HAP-1 (cell line): Measurements from ENCODE around the gene CHRNA3.

Experiments used
- DNase-seq, 2 experiments: peaks; one replicate each; pipeline ENCODE4 v3.0.0-alpha.2; 2016 to 2020; ENCODE audit warnings: low spot score in 2 of 2
- H3K27me3 ChIP-seq: fragments of 250-450 bp; sonication (Bioruptor Pico); 2 replicates; pipeline ENCODE4 v1.5.1; 2020; ENCODE audit warnings: low read depth, mild to moderate bottlenecking, moderate library complexity
- H3K36me3 ChIP-seq: fragments of 250-450 bp; sonication (Bioruptor Pico); replicated peaks from 2 replicates; pipeline ENCODE4 v1.5.1; 2020; ENCODE audit warnings: mild to moderate bottlenecking
- H3K4me1 ChIP-seq: fragments of 250-450 bp; sonication (Bioruptor Pico); 2 replicates; pipeline ENCODE4 v1.5.1; 2020; ENCODE audit warnings: mild to moderate bottlenecking
- H3K4me3 ChIP-seq: fragments of 250-450 bp; sonication (Bioruptor Pico); 2 replicates; pipeline ENCODE4 v1.5.1; 2020; ENCODE audit warnings: mild to moderate bottlenecking, moderate library complexity
- H3K9me3 ChIP-seq: fragments of 250-450 bp; sonication (Bioruptor Pico); 2 replicates; pipeline ENCODE4 v1.5.1; 2020; ENCODE audit warnings: mild to moderate bottlenecking, moderate library complexity
- in situ Hi-C: fragments of 300-500 bp; cut with MboI; formaldehyde crosslinking; loops from 3 replicates; pipeline ENCODE4 v1.14.3; 2020; ENCODE audit warnings: low sequenced_read_pairs, inconsistent platforms, mixed read lengths

CHRNA3 gene

GRCh38 chr15:78620527-78621421 lies at the start of gene CHRNA3:
CHRNA3 (minus strand) TSS chr15:78620996; CDS start chr15:78620794, 202 bp downstream.
- Histone ChIP-seq H3K4me3 (peak within 1 kb of the TSS; percentile 33), H3K27me3 (peaks cover 41% of the 10 kb centered on the region), H3K4me1 (peaks cover 4% of the 10 kb centered on the region; the same call in 1 of the 2 replicates), H3K36me3 (no peaks in the 10 kb centered on the region), H3K9me3 (no peaks in the 10 kb centered on the region)
- peak; percentile 24 to 62 for DNase-seq
- in situ Hi-C loops = no loop called here

DNA sequence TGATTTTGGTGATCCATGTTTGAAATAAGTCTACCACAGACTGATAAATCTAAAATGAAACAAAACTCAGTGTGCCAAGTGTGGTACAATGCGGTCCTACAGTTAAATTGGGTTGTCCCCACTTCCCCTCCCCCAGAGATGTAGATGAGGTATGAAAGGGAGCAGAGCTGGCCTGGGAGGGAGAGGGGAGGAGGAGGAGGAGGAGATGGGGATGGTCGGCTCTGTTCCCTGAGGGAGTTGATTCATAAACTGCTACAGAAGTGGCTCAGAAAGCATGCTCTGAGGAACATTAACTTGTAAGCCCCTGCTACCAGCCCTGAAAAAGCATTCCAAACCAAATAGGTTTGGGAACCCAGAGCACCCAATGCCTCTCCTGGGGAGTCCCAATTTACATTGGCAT lies 48.2 kb upstream of the CHRNA3 start:
- in situ Hi-C loops = no loop called here
- H3K4me1 ChIP-seq = no peaks in the 10 kb centered on the region
- H3K36me3 ChIP-seq = no peaks in the 10 kb centered on the region
- H3K4me3 ChIP-seq = no peak overlapping the region
- H3K27me3 ChIP-seq = no peaks in the 10 kb centered on the region
- DNase-seq = no peak
- no peaks in the 10 kb centered on the region for H3K9me3 ChIP-seq

DNA sequence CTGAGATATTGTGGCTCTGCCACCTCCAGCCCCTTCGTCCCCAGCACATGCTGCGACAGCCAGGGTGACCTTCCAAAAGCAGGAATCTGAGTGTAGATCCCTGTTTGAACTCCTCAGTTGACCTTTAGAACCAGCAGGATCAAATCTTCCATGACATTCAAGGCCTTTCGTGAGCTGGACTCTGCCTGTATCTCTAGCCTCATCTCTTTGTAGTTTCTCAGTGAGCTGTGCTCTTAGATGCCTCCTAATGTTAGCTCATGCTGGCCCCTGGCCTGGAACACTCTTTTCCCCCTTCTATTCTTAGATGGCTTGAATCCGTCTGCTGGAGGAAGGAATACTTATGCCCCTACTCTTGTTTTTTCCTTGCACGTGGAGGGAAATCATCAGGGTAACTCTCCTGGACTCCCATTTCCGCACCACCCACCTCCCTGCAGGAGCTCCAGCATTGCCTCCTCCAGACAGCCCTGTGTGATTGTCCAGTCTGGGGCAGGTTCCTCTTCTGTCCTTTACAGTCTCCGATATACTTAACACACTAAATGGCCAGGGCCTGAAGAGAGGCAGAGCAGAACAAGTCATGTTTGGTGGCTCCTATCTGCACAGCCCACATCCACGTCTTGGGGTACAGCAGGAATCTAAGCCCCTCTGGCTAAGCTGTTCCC lies 46.9 kb upstream of the CHRNA3 start:
- Histone ChIP-seq H3K4me1 (no peaks in the 10 kb centered on the region), H3K9me3 (no peaks in the 10 kb centered on the region), H3K27me3 (no peaks in the 10 kb centered on the region), H3K36me3 (no peaks in the 10 kb centered on the region), H3K4me3 (no peak overlapping the region)
- in situ Hi-C loops = no loop called here
- DNase-seq = no peak

DNA sequence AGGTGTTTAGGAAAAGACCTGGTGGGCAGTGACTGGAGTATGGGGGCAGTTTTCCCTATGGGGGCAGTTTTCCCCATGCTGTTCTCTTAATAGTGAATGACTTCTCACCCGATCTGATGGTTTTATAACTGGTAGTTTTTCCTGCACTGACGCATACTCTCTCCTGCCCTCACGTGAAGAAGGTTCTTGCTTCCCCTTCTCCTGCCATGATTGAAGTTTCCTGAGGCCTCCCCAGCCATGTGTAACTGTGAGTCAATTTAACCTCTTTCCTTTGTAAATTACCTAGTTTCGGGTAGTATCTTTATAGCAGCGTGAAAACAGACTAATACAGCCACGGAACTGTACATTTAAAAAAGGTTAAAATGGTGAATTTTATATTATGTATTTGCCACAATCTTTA lies 45.2 kb upstream of the CHRNA3 start:
- in situ Hi-C loops = no loop called here
- Histone ChIP-seq H3K36me3 (no peaks in the 10 kb centered on the region), H3K4me1 (no peaks in the 10 kb centered on the region), H3K9me3 (no peaks in the 10 kb centered on the region), H3K4me3 (no peak overlapping the region), H3K27me3 (no peaks in the 10 kb centered on the region)
- no peak for DNase-seq

DNA sequence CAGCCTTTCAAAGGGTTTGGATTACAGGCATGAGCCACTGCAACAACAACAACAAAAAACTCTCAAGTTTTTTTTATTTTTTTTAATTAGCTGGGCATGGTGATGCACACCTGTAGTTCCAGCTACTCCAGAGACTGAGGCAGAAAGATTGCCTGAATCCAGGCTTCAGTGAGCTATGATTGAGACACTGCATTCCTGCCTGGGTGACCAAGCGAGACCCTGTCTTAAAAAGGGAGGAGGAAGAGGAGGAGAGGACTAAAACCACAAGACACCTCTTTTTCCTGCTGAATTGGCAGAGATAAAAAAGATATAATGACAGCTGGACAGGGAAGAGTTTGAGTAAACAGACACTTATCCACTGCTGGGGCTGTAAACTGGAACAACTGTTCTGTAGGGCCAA lies 42.9 kb upstream of the CHRNA3 start:
- Histone ChIP-seq H3K4me3 (no peak overlapping the region), H3K27me3 (no peaks in the 10 kb centered on the region)
- DNase-seq = no peak

DNA sequence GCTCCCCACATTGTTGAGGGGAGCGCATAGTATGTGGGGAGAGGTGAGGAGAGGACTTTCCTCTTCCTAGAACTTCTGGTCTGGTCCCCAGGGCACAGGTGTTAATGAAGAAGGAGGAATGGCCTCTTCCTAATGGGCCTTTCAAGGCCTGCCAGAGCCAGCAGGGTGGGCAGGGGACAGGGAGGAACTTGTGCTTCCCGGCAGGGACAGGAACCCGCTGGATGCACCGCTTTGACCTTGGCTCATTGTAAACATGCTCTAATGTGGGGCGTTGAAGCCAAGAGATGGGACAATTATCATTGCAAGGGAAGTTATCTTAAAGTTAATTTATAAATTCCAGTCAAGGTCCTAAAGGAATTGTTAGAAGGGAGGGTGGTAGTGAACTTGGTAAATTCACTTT lies 41.2 kb upstream of the CHRNA3 start:
- in situ Hi-C loops = no loop called here
- H3K4me3 ChIP-seq = no peak overlapping the region

More for the DNA sequence above, 42.9 kb upstream of the CHRNA3 start:
- in situ Hi-C loops = no loop called here
- H3K36me3 ChIP-seq = no peaks in the 10 kb centered on the region
- no peaks in the 10 kb centered on the region for H3K9me3 ChIP-seq
- no peaks in the 10 kb centered on the region for H3K4me1 ChIP-seq

DNA sequence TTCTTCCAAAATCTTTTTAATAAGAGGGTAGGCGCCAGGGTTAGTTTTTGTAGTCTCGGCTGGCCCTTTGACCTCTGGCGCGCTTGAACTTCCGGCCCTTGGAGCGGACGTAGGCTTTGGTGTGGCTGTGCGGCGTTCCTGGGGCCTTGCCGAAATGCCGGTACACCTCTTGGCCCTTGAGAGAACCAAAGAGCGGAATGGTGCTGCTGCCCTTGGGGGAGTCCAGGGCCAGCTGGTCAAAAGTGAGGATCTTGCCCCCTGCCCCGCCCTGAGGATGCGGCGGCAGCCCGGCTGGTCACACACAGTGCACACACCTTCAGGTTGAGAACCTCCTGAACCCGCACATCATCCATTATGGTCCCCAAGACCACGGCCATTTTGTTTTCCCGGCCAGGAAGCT lies 40.2 kb upstream of the CHRNA3 start:
- Histone ChIP-seq H3K4me1 (no peaks in the 10 kb centered on the region), H3K27me3 (peaks cover 7% of the 10 kb centered on the region; the same call in 1 of the 2 replicates), H3K4me3 (no peak overlapping the region), H3K36me3 (no peaks in the 10 kb centered on the region), H3K9me3 (no peaks in the 10 kb centered on the region)
- no peak for DNase-seq
- in situ Hi-C loops = no loop called here

More for the DNA sequence above, 41.2 kb upstream of the CHRNA3 start:
- peaks cover 2% of the 10 kb centered on the region; the same call in 1 of the 2 replicates for H3K27me3 ChIP-seq
- H3K4me1 ChIP-seq = no peaks in the 10 kb centered on the region
- H3K9me3 ChIP-seq = no peaks in the 10 kb centered on the region
- no peak for DNase-seq
- no peaks in the 10 kb centered on the region for H3K36me3 ChIP-seq

- H3K9me3 ChIP-seq = no peaks in the 10 kb centered on the region
- H3K4me1 ChIP-seq = no peaks in the 10 kb centered on the region
- no peaks in the 10 kb centered on the region for H3K36me3 ChIP-seq
- H3K27me3 ChIP-seq = peaks cover 7% of the 10 kb centered on the region; the same call in 1 of the 2 replicates
- H3K4me3 ChIP-seq = no peak overlapping the region
- in situ Hi-C loops = no loop called here
- DNase-seq = no peak
Observed at GRCh38 chr15:78660584-78660983, 39.8 kb upstream of the CHRNA3 start.

GRCh38 chr15:78658823-78659222 lies 38.0 kb upstream of the CHRNA3 start:
- Histone ChIP-seq H3K27me3 (peaks cover 16% of the 10 kb centered on the region; the same call in 1 of the 2 replicates), H3K36me3 (no peaks in the 10 kb centered on the region), H3K4me3 (no peak overlapping the region), H3K4me1 (no peaks in the 10 kb centered on the region), H3K9me3 (no peaks in the 10 kb centered on the region)
- in situ Hi-C loops = no loop called here
- no peak for DNase-seq

GRCh38 chr15:78654272-78654671 lies 33.5 kb upstream of the CHRNA3 start:
- peaks cover 19% of the 10 kb centered on the region; the same call in 1 of the 2 replicates for H3K27me3 ChIP-seq
- DNase-seq = no peak
- no peaks in the 10 kb centered on the region for H3K36me3 ChIP-seq
- H3K9me3 ChIP-seq = no peaks in the 10 kb centered on the region
- H3K4me1 ChIP-seq = no peaks in the 10 kb centered on the region
- in situ Hi-C loops = no loop called here
- no peak overlapping the region for H3K4me3 ChIP-seq

GRCh38 chr15:78651930-78652615 lies 31.3 kb upstream of the CHRNA3 start:
- no peaks in the 10 kb centered on the region for H3K4me1 ChIP-seq
- H3K9me3 ChIP-seq = no peaks in the 10 kb centered on the region
- peaks cover 17% of the 10 kb centered on the region; the same call in 1 of the 2 replicates for H3K27me3 ChIP-seq
- no peak for DNase-seq
- H3K36me3 ChIP-seq = no peaks in the 10 kb centered on the region
- in situ Hi-C loops = no loop called here
- no peak overlapping the region for H3K4me3 ChIP-seq

- H3K4me1 ChIP-seq = no peaks in the 10 kb centered on the region
- H3K4me3 ChIP-seq = no peak overlapping the region
- in situ Hi-C loops = no loop called here
- DNase-seq = no peak
- H3K9me3 ChIP-seq = no peaks in the 10 kb centered on the region
- peaks cover 12% of the 10 kb centered on the region; the same call in 1 of the 2 replicates for H3K27me3 ChIP-seq
- H3K36me3 ChIP-seq = no peaks in the 10 kb centered on the region
Observed at GRCh38 chr15:78651007-78651406, 30.2 kb upstream of the CHRNA3 start.

DNA sequence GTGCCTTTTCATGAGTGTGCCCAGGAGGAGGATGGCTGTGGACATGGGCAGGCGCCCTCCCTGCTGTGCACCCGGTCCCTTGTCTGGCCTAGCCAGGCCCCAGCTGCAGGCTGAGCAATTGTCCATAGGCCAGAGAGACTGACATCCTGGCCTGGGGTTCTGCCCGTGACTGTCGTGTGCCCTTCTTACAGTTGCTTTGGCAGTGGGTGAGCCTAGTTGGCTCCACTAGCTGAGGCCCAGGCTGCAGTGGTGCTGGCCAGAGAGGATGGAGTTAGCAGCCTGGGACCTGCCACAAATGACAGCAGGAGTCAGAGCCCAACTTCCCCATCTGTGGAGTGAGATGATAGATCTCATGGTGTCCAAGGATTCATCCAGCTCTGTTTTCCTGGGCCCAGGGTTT lies 29.2 kb upstream of the CHRNA3 start:
- in situ Hi-C loops = no loop called here

More for the DNA sequence above, 29.2 kb upstream of the CHRNA3 start:
- Histone ChIP-seq H3K4me3 (no peak overlapping the region), H3K36me3 (no peaks in the 10 kb centered on the region), H3K27me3 (peaks cover 12% of the 10 kb centered on the region; the same call in 1 of the 2 replicates), H3K4me1 (no peaks in the 10 kb centered on the region), H3K9me3 (no peaks in the 10 kb centered on the region)
- no peak for DNase-seq
